MM.1S (cell line): ENCODE data around the gene DAB2IP.

Experiments
- EZH2 ChIP-seq: fragments of 300-600 bp; sonication (generic); optimal IDR thresholded peaks from 2 replicates; pipeline ENCODE3; 2017; ENCODE audit warnings: low read depth, mild to moderate bottlenecking, antibody characterized with exemption, low read length, mixed read lengths
- EZH2phosphoT487 ChIP-seq: fragments of 300-600 bp; sonication (generic); IDR thresholded peaks from 2 replicates; pipeline ENCODE4 v1.6.1; 2018; ENCODE audit warnings: antibody characterized with exemption, low read length
- TF ChIP-seq, protein P1 (sequence below): fragments of 300-600 bp; sonication (generic); IDR thresholded peaks from 2 replicates; pipeline ENCODE4 v1.5.1; 2016; ENCODE audit warnings: antibody characterized with exemption, low read length, mixed read lengths

DNA sequence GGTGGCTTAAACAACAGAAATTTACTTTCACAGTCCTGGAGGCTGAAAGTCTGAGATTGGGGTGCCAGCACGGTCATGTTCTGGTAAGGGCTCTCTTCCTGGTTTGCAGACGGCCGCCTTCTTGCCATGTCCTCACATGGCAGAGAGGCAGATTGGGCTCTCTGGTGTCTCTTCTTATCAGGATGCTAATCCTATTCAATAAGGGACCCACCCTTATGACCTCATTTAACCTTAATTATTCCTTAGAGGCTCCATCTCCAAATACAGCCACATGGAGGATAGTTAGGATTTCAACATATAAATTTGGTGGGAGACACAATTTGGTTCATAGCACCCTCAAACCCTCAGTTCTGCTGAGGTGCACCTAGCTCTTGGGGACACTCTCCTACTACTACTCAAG, 180.4 kb downstream of the DAB2IP start:
- TF ChIP-seq, protein P1, sequence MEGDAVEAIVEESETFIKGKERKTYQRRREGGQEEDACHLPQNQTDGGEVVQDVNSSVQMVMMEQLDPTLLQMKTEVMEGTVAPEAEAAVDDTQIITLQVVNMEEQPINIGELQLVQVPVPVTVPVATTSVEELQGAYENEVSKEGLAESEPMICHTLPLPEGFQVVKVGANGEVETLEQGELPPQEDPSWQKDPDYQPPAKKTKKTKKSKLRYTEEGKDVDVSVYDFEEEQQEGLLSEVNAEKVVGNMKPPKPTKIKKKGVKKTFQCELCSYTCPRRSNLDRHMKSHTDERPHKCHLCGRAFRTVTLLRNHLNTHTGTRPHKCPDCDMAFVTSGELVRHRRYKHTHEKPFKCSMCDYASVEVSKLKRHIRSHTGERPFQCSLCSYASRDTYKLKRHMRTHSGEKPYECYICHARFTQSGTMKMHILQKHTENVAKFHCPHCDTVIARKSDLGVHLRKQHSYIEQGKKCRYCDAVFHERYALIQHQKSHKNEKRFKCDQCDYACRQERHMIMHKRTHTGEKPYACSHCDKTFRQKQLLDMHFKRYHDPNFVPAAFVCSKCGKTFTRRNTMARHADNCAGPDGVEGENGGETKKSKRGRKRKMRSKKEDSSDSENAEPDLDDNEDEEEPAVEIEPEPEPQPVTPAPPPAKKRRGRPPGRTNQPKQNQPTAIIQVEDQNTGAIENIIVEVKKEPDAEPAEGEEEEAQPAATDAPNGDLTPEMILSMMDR = no peak
- no peak for TF ChIP-seq EZH2phosphoT487
- TF ChIP-seq EZH2 = no peak
